Mesenteric fat pad (tissue), 1 donor: ENCODE measurements around the gene PRELID3B. TPM values are rescaled to one million over a fixed set of nuclear protein-coding genes. Genes with fewer than 3 reads are reported as not detected.
A peak's percentile ranks its signal among the peaks of the same experiment; 100 is the strongest.

Experiments used
- DNase-seq: peaks from one replicate; pipeline ENCODE4 v3.0.0-alpha.2; 2020; ENCODE audit warnings: low spot score
- total RNA-seq: library from RNA; stranded (reverse); fragmentation: NEBNext Ultra II Directional; extraction: Animal tissue kit (Norgen Biotek cat#: 25700); gene quantifications from one replicate; pipeline ENCODE4 v1.2.1, GENCODE V29; 2021
- donor health status: DM: yes; HTN: yes; CAD: no.

Gene PRELID3B
- total RNA-seq, 1 donor from 2014 or later, result 56.8 TPM

GRCh38 chr20:59010995-59011873, 31.4 kb downstream of the PRELID3B start:
- DNase-seq, result peak; percentile 82

GRCh38 chr20:59010321-59010994, 32.1 kb downstream of the PRELID3B start:
- DNase-seq, result peak; percentile 80

GRCh38 chr20:59008715-59009336, 33.8 kb downstream of the PRELID3B start:
- peak; percentile 71 for DNase-seq

- peak; percentile 90 for DNase-seq
Measured at GRCh38 chr20:59007665-59008511, 34.7 kb downstream of the PRELID3B start.

GRCh38 chr20:59006864-59007664, 35.5 kb downstream of the PRELID3B start, which contains the start of gene CTSZ:
Gene CTSZ, minus strand, starts transcription at chr20:59007254. Its CDS starts 126 bp downstream, at chr20:59007128.
- peak; percentile 92 for DNase-seq

- peak; percentile 91 for DNase-seq
Measured at GRCh38 chr20:59006167-59006863, 36.3 kb downstream of the PRELID3B start.

- peak; percentile 81 for DNase-seq
Measured at GRCh38 chr20:59005523-59006166, 36.9 kb downstream of the PRELID3B start.

GRCh38 chr20:59004763-59005522, 37.6 kb downstream of the PRELID3B start:
- DNase-seq, result peak; percentile 88

GRCh38 chr20:59004493-59004762, 38.2 kb downstream of the PRELID3B start:
- no peak for DNase-seq

- DNase-seq, result no peak
Measured at GRCh38 chr20:59003836-59004492, 38.6 kb downstream of the PRELID3B start.

- no peak for DNase-seq
Measured at GRCh38 chr20:59002874-59003399, 39.6 kb downstream of the PRELID3B start.

GRCh38 chr20:59002388-59002787, 40.2 kb downstream of the PRELID3B start:
- no peak for DNase-seq

GRCh38 chr20:59001449-59002171, 41.0 kb downstream of the PRELID3B start:
- no peak for DNase-seq

- DNase-seq, result no peak
Measured at GRCh38 chr20:59001068-59001448, 41.5 kb downstream of the PRELID3B start.

GRCh38 chr20:59000326-59000725, 42.3 kb downstream of the PRELID3B start:
- DNase-seq, result no peak

GRCh38 chr20:58998656-58999055, 43.9 kb downstream of the PRELID3B start:
- no peak for DNase-seq
